HepG2 (cell line): Measurements from ENCODE around the gene CITED4.

ENCODE experiments used
- CSRNP2 ChIP-seq: sonication (generic); formaldehyde crosslinking; conservative IDR thresholded peaks from 2 replicates; pipeline ENCODE4 v1.8.0; 2022; ENCODE audit warnings: low read depth, missing genetic modification reagents
- EZH2 ChIP-seq: conservative IDR thresholded peaks from 2 replicates; pipeline ENCODE4 v1.6.1; 2012; ENCODE audit warnings: mild to moderate bottlenecking, low read depth, low read length, moderate library complexity
- POLR2AphosphoS5 ChIP-seq: IDR thresholded peaks from 2 replicates; pipeline ENCODE4 v1.6.1; 2012; ENCODE audit warnings: low read depth, low read length
- SKI ChIP-seq: fragments of 450-650 bp; IDR thresholded peaks from one replicate; pipeline ENCODE4 v1.6.1; 2018; ENCODE audit warnings: mild to moderate bottlenecking; ENCODE audit not compliant: partially characterized antibody
- SNRNP70 ChIP-seq: fragments of 200-400 bp; formaldehyde crosslinking; IDR thresholded peaks from 2 replicates; pipeline ENCODE4 v1.6.1; 2017; ENCODE audit warnings: mild to moderate bottlenecking, low read depth, low read length, moderate library complexity
- ZEB1 ChIP-seq: IDR thresholded peaks from 2 replicates; pipeline ENCODE4 v1.6.1; 2012; ENCODE audit warnings: mild to moderate bottlenecking, low read depth, inconsistent platforms; ENCODE audit not compliant: insufficient replicate concordance
- ZNF101 ChIP-seq: sonication (generic); formaldehyde crosslinking; IDR thresholded peaks from 2 replicates; pipeline ENCODE4 v1.4.0; 2020; ENCODE audit warnings: mild to moderate bottlenecking, low read depth, missing genetic modification reagents, borderline replicate concordance
- TF ChIP-seq, protein P1 (sequence below): sonication (generic); formaldehyde crosslinking; IDR thresholded peaks from 2 replicates; pipeline ENCODE4 v1.5.0; 2020; ENCODE audit warnings: mild to moderate bottlenecking, missing genetic modification reagents, moderate library complexity

DNA sequence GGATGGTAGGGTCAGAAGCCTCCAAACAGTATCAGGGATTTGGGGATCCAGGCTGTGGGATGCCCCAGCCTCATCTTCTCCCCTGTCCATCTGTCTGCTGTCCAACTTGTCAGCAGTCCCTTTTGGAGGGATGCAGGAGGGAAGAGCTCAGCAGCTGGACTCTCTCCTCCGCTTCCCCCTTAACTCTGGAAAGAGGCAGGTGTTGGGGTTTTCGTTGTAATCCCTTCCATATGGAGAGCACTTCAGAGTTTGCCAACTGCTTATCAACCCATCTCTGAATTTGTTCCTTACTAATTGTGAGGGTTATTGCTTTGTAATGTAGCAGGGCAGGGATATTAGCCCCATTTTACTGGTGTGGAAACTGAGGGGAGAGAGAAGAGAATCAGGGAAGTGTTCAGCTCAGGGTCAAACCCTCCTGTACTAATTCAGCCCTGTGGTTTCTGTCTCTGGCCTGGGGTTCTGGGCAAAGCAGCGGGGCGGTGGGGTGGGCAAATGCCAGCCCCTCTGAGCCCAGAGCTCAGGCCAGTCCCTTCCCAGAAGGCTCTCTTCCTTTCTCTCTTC is 3.2 kb downstream of the CITED4 start:
- no peak for TF ChIP-seq ZNF101 (CRISPR knock-in tag)
- TF ChIP-seq SKI, result no peak
- TF ChIP-seq EZH2, result no peak
- TF ChIP-seq, protein P1, sequence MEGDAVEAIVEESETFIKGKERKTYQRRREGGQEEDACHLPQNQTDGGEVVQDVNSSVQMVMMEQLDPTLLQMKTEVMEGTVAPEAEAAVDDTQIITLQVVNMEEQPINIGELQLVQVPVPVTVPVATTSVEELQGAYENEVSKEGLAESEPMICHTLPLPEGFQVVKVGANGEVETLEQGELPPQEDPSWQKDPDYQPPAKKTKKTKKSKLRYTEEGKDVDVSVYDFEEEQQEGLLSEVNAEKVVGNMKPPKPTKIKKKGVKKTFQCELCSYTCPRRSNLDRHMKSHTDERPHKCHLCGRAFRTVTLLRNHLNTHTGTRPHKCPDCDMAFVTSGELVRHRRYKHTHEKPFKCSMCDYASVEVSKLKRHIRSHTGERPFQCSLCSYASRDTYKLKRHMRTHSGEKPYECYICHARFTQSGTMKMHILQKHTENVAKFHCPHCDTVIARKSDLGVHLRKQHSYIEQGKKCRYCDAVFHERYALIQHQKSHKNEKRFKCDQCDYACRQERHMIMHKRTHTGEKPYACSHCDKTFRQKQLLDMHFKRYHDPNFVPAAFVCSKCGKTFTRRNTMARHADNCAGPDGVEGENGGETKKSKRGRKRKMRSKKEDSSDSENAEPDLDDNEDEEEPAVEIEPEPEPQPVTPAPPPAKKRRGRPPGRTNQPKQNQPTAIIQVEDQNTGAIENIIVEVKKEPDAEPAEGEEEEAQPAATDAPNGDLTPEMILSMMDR (CRISPR knock-in tag), result no peak
- TF ChIP-seq POLR2AphosphoS5, result no peak
- TF ChIP-seq CSRNP2 (CRISPR knock-in tag), result no peak
- TF ChIP-seq SNRNP70, result no peak
- no peak for TF ChIP-seq ZEB1
